ENCODE data around the gene ATP8B1.

DNA sequence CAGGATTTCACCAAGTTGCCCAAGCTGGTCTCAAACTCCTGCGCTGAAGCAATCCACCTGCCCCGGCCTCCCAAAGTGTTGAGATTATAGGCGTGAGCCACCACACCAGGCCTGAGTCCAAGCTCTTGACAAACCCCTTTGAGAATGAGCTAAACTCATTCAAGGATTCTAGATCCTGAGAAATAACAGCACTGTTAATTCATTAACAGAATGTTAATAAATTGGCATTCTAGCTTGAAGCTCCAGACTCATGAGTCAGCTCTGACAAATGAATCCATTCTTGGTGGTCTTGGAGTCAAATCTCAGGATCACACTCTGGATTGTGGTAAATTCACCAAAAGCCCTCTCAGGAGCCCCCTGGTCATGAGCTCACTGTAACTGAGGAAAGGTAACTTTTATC, 183.2 kb downstream of the ATP8B1 start:
- TF ChIP-seq, protein P1, sequence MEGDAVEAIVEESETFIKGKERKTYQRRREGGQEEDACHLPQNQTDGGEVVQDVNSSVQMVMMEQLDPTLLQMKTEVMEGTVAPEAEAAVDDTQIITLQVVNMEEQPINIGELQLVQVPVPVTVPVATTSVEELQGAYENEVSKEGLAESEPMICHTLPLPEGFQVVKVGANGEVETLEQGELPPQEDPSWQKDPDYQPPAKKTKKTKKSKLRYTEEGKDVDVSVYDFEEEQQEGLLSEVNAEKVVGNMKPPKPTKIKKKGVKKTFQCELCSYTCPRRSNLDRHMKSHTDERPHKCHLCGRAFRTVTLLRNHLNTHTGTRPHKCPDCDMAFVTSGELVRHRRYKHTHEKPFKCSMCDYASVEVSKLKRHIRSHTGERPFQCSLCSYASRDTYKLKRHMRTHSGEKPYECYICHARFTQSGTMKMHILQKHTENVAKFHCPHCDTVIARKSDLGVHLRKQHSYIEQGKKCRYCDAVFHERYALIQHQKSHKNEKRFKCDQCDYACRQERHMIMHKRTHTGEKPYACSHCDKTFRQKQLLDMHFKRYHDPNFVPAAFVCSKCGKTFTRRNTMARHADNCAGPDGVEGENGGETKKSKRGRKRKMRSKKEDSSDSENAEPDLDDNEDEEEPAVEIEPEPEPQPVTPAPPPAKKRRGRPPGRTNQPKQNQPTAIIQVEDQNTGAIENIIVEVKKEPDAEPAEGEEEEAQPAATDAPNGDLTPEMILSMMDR (IDR thresholded peaks at IDR 0.05; ENCODE audit: borderline replicate concordance, extremely low read depth, low read length, poor library complexity, severe bottlenecking), result no peak
- TF ChIP-seq EZH2 (IDR thresholded peaks at IDR 0.05; ENCODE audit: borderline replicate concordance, low read depth, low read length, severe bottlenecking), result no peak

Measured in DND-41 (cell line).